HCT116 (cell line): Measurements from ENCODE around the gene TMSB10. TPM values are rescaled to one million over a fixed set of nuclear protein-coding genes. Genes with fewer than 3 reads are reported as not detected.

ENCODE experiments used
- ATAC-seq: fragments of 200-7000 bp; cut with Tn5 transposase; 2 replicates; pipeline ENCODE4 v1.9.1; 2020; ENCODE audit warnings: mild to moderate bottlenecking, moderate library complexity
- BruUV-seq: library from RNA; stranded (reverse); fragments of 400-500 nt; replicated peaks from 2 replicates; lab custom pipeline; 2021; lab: Mats Ljungman, UMichigan
- CTCF ChIA-PET: fragments of 300-600 bp; sonication (Branson Sonifier 250); formaldehyde crosslinking; loops from one replicate; lab custom pipeline; 2021; ENCODE audit warnings: antibody characterized with exemption; lab: Charles Lee
- POLR2A ChIA-PET: fragments of 300-600, 350-600 bp; sonication (Branson Sonifier 250); formaldehyde crosslinking; loops from one replicate; lab custom pipeline; 2021; ENCODE audit warnings: antibody characterized with exemption; lab: Charles Lee
- RAD21 ChIA-PET, 2 experiments: fragments of 300-600 bp; sonication (Branson Sonifier 250); formaldehyde crosslinking; loops; one replicate each; lab custom pipeline; 2023; ENCODE audit warnings: low total read pairs in 2 of 2; ENCODE audit not compliant: uncharacterized antibody in 2 of 2, unreplicated experiment in 2 of 2, low non-redundant PET in 1 of 2; lab: Charles Lee
- DNase-seq: peaks from one replicate; pipeline ENCODE4 v3.0.0-alpha.2; 2010; ENCODE audit warnings: low read depth, low spot score
- H2AFZ ChIP-seq: fragments of 200-600 bp; shearing (Covaris generic), sonication (generic); 2 replicates; pipeline ENCODE4 v1.6.1; 2017; ENCODE audit warnings: low read depth, mixed run types, mixed read lengths, antibody characterized with exemption, low read length; ENCODE audit not compliant: poor library complexity, severe bottlenecking
- H3K27ac ChIP-seq: 2 replicates; pipeline ENCODE4 v1.5.1; 2012; ENCODE audit warnings: low read depth, low read length
- H3K27me3 ChIP-seq: fragments of 200-600 bp; sonication (generic); 2 replicates; pipeline ENCODE4 v1.6.1; 2016; ENCODE audit warnings: mixed run types, low read length, mixed read lengths; ENCODE audit not compliant: insufficient read depth
- H3K36me3 ChIP-seq, 2 experiments: fragments of 200-500 bp in 1 of 2; fragments of 200-600 bp in 1 of 2; sonication (Bioruptor generic) in 1 of 2; sonication (generic) in 1 of 2; 2 replicates each; pipeline versions ENCODE4 v1.5.1 to v1.6.1; 2014 to 2016; ENCODE audit warnings: low read length in 2 of 2, inconsistent platforms in 1 of 2, mixed read lengths in 1 of 2, mixed run types in 1 of 2; ENCODE audit not compliant: insufficient read depth in 2 of 2, control insufficient read depth in 1 of 2
- H3K4me1 ChIP-seq, 2 experiments: fragments of 200-600 bp in 1 of 2; sonication (generic) in 1 of 2; 2 replicates each; pipeline versions ENCODE4 v1.5.1 to v1.6.1; 2012 to 2017; ENCODE audit warnings: low read length in 2 of 2, inconsistent platforms in 1 of 2, mild to moderate bottlenecking in 1 of 2, mixed read lengths in 1 of 2, mixed run types in 1 of 2, moderate library complexity in 1 of 2; ENCODE audit not compliant: insufficient read depth in 2 of 2, control insufficient read depth in 1 of 2
- H3K4me2 ChIP-seq: fragments of 200-600 bp; sonication (generic); 2 replicates; pipeline ENCODE4 v1.6.1; 2017; ENCODE audit warnings: mixed run types, low read length, mixed read lengths
- H3K4me3 ChIP-seq, 2 experiments: fragments of 200-600 bp in 1 of 2; sonication (generic) in 1 of 2; replicated peaks in 1 of 2; 2 replicates each; pipeline ENCODE4 v1.5.1; 2011 to 2016; ENCODE audit warnings: low read length in 2 of 2, control low read depth in 1 of 2, low read depth in 1 of 2, mild to moderate bottlenecking in 1 of 2, mixed read lengths in 1 of 2, mixed run types in 1 of 2
- H3K79me2 ChIP-seq: fragments of 200-600 bp; sonication (generic); 2 replicates; pipeline ENCODE4 v1.6.1; 2017; ENCODE audit warnings: mild to moderate bottlenecking, mixed run types, low read length, moderate library complexity, mixed read lengths; ENCODE audit not compliant: insufficient read depth
- H3K9ac ChIP-seq: fragments of 200-600 bp; sonication (generic); 2 replicates; pipeline ENCODE4 v1.6.1; 2016; ENCODE audit warnings: low read length, mixed read lengths
- H3K9me2 ChIP-seq: fragments of 200-600 bp; sonication (generic), shearing (Covaris generic); 2 replicates; pipeline ENCODE4 v1.6.1; 2017; ENCODE audit warnings: mixed run types, mild to moderate bottlenecking, moderate library complexity; ENCODE audit not compliant: insufficient read depth
- H3K9me3 ChIP-seq, 2 experiments: fragments of 200-500 bp in 1 of 2; fragments of 200-600 bp in 1 of 2; sonication (Bioruptor generic) in 1 of 2; sonication (generic) in 1 of 2; 2 replicates each; pipeline ENCODE4 v1.6.1; 2014 to 2017; ENCODE audit warnings: low read length in 2 of 2, mixed read lengths in 2 of 2, inconsistent platforms in 1 of 2, low read depth in 1 of 2, mild to moderate bottlenecking in 1 of 2, mixed run types in 1 of 2, moderate library complexity in 1 of 2; ENCODE audit not compliant: control insufficient read depth in 1 of 2, insufficient read depth in 1 of 2
- H4K20me1 ChIP-seq: fragments of 200-600 bp; sonication (generic), shearing (Covaris generic); 2 replicates; pipeline ENCODE4 v1.6.1; 2017; ENCODE audit warnings: mixed run types, mild to moderate bottlenecking, moderate library complexity; ENCODE audit not compliant: insufficient read depth
- CBX3 ChIP-seq: IDR thresholded peaks from 2 replicates; pipeline ENCODE4 v1.6.1; 2012; ENCODE audit warnings: low read depth
- CEBPB ChIP-seq: IDR thresholded peaks from 2 replicates; pipeline ENCODE4 v1.6.1; 2012; ENCODE audit warnings: low read depth
- CTCF ChIP-seq, 3 experiments: fragments of 200-600 bp in 1 of 3; sonication (generic) in 1 of 3; IDR thresholded peaks in 2 of 3; conservative IDR thresholded peaks in 1 of 3; 2 replicates each; pipeline ENCODE4 v1.5.1; 2012 to 2017; ENCODE audit warnings: low read depth in 2 of 3, low read length in 2 of 3, antibody characterized with exemption in 1 of 3, borderline replicate concordance in 1 of 3, control low read depth in 1 of 3, mild to moderate bottlenecking in 1 of 3, mixed read lengths in 1 of 3, mixed run types in 1 of 3, moderate library complexity in 1 of 3; ENCODE audit not compliant: insufficient read depth in 1 of 3
- ELF1 ChIP-seq: IDR thresholded peaks from 2 replicates; pipeline ENCODE4 v1.6.1; 2012; ENCODE audit warnings: low read depth, borderline replicate concordance
- EZH2phosphoT487 ChIP-seq: fragments of 200-600 bp; IDR thresholded peaks from 2 replicates; pipeline ENCODE4 v1.6.1; 2018; ENCODE audit warnings: antibody characterized with exemption, borderline replicate concordance
- RAD21 ChIP-seq: IDR thresholded peaks from 2 replicates; pipeline ENCODE4 v1.6.1; 2012; ENCODE audit warnings: low read depth, mild to moderate bottlenecking
- REST ChIP-seq: IDR thresholded peaks from 2 replicates; pipeline ENCODE4 v1.6.1; 2012; ENCODE audit warnings: low read depth
- SIN3A ChIP-seq: IDR thresholded peaks from 2 replicates; pipeline ENCODE4 v1.6.1; 2012; ENCODE audit warnings: low read depth
- SRF ChIP-seq: IDR thresholded peaks from 2 replicates; pipeline ENCODE4 v1.6.1; 2012; ENCODE audit warnings: low read depth
- TCF7L2 ChIP-seq: IDR thresholded peaks from 2 replicates; pipeline ENCODE4 v1.7.0; 2011; ENCODE audit warnings: borderline replicate concordance, inconsistent platforms; ENCODE audit not compliant: insufficient read depth, insufficient read length; ENCODE audit errors: extremely low read depth
- YY1 ChIP-seq: IDR thresholded peaks from 2 replicates; pipeline ENCODE4 v1.6.1; 2011; ENCODE audit warnings: low read length, low read depth, moderate library complexity, mild to moderate bottlenecking; ENCODE audit not compliant: insufficient replicate concordance; ENCODE audit errors: extremely low read depth
- ZFX ChIP-seq: fragments of 450-650 bp; IDR thresholded peaks from 2 replicates; pipeline ENCODE4 v1.6.1; 2017
- ZNF274 ChIP-seq: fragments of 200-500 bp; sonication (Bioruptor generic); IDR thresholded peaks from 2 replicates; pipeline ENCODE4 v1.6.1; 2014; ENCODE audit warnings: mild to moderate bottlenecking, low read depth, low read length, inconsistent platforms
- intact Hi-C: fragments of 100-400 bp; cut with micrococcal nuclease; formaldehyde crosslinking; loops from 2 replicates; pipeline ENCODE4 v1.10.0; 2022
- total RNA-seq: library from RNA; stranded (reverse); gene quantifications from one replicate; pipeline ENCODE4 v1.2.1, GENCODE V29; 2021; ENCODE audit not compliant: unreplicated experiment

The TMSB10 gene
- total RNA-seq, 1 experiment from 2014 or later = 2,677 TPM

GRCh38 chr2:84938194-84938879 is 32.9 kb downstream of the TMSB10 start:
- H3K9ac ChIP-seq = peak overlapping the region; percentile 18
- TF ChIP-seq REST (no peak), RAD21 (no peak), SRF (no peak), ZFX (no peak), CEBPB (no peak), ZNF274 (no peak), EZH2phosphoT487 (no peak), ELF1 (no peak), YY1 (no peak), SIN3A (no peak), CTCF (IDR thresholded peaks at IDR 0.05 in 2 of 3, conservative IDR thresholded peaks at IDR 0.05 in 1 of 3; ENCODE audit: borderline replicate concordance in 1 of 3, insufficient read depth in 1 of 3, low read depth in 2 of 3, low read length in 2 of 3) (no peak), TCF7L2 (no peak), CBX3 (no peak)
- RAD21 ChIA-PET = no interaction called here
- ATAC-seq = peak; percentile 69
- intact Hi-C loops = no loop called here
- H3K9me2 ChIP-seq = no peaks in the 10 kb centered on the region
- no TSS peak for BruUV-seq
- peaks cover 12 to 76% of the 10 kb centered on the region in 2 experiments for H3K4me1 ChIP-seq
- H3K9me3 ChIP-seq = no peaks in the 10 kb centered on the region
- peak; percentile 45 for DNase-seq
- peak overlapping the region in 1 of 2 experiments; percentile 16; a peak in 1 of 4 replicates for H3K4me3 ChIP-seq
- H3K79me2 ChIP-seq = no peaks in the 10 kb centered on the region
- peak overlapping the region; percentile 5; the same call in 1 of the 2 replicates for H3K27ac ChIP-seq
- no peaks in the 10 kb centered on the region for H3K27me3 ChIP-seq
- H3K4me2 ChIP-seq = peak overlapping the region; percentile 55
- POLR2A ChIA-PET = interaction anchor here (0.7 to 4.8 kb wide), 3 partner anchors 8 to 164 kb away, joined by 3 to 25 read pairs (median 3); no protein-coding TSS in a partner anchor
- H4K20me1 ChIP-seq = no peaks in the 10 kb centered on the region
- no peak overlapping the region for H2AFZ ChIP-seq
- H3K36me3 ChIP-seq = no peaks in the 10 kb centered on the region
- CTCF ChIA-PET = interaction anchor here (5.0 kb wide), 1 partner anchor 12 kb away, joined by 39 read pairs; no protein-coding TSS in a partner anchor
